Left forelimb (tissue), 1 donor: ENCODE measurements around the gene AADAT.

Experiments used
- DNase-seq: peaks from one replicate; pipeline ENCODE4 v3.0.0-alpha.2; 2018; ENCODE audit warnings: low spot score

Gene AADAT

DNA sequence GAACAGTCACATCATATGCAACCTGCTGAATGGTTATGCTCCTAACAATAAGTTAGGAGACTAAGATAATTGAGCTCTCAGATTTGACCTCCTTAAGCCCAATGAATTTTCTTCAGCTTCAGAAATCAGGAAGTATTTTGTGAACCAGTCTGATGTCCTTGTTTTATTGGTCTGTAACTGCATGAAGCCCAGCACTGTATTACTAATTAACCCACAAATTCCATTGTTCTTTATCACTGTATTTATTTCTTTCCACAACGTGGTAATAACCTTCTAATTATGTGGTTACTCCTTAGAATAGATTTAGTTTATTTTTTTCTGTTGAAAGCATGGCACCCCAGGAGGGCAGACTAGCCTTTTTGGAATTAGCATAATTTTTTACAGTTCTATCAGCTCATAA, 59.6 kb downstream of the AADAT start:
- no peak for DNase-seq

DNA sequence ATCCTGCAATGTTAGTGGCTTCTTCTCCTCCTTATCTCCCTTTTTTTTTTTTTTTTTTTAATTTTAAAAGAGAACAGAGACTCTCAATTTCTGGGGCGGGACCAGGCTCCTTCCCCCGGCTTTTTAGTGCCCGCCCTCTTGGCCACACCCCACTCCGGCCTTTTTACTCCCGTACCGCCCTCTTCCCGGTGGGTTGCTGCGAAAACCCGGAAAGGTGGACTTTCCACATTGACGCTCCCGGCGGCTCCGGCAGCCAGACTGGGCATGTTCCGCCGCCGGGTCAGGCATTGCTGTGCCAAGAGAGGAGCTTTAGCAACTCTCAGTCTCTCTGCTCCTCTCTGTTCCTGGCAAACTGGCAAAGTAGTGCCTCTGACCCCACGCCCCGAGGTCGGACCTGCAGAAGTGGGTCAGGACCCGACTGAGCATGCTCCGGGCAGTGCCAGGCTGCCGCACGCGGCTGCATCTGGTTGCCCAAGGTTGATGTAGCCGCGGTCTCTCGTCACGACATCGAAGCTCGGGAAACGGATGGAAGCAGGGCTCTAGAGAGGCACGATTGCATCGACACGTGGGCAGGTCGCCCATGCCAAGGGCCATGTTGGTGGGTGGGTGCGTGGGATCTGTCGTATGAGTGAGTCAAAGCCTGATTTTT, 62.5 kb downstream of the AADAT start:
- DNase-seq = peak; percentile 92

DNA sequence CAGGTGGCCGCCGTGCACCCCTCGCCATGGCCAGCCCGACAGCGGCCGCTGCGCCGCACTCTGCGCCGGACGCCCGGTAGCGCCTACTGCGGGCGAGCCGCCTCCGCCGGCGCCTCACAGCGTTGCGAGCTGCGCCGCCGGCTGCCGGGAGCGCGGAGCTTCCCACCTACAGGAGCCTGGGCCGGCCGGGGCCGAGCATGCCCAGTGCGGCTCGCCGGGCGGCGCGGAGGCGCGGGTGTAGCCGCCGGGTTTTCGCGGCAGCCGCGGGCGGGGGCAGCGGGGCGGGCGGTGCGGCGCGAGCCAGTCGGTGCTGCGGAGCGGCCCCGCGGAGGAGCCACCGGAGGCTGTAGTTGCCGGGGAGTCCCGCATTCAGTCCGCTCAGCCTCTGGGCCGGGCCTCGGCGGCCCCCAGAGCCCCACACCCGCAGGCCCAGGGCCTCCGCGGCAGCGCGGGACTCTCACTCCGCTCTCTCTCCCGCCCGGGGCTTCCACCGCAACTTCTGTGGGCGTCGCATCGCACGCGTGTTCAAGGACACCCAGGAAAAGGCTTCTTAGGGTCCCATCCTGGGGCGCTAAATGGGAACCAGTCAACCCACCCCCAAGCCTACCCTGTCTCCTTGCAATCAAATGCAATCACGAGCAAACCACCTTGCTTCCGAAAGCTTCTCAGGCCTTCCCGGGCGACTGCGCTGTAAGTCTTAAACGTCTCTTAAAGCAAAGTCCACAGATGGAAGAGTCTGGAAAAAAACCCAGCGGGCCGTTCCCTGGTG, 63.3 kb downstream of the AADAT start, which contains the start of gene MFAP3L:
Gene MFAP3L, minus strand, starts transcription at position 143 of the 769 bp plus-strand sequence. CDS start 20,518 bp downstream, outside the sequence.
- DNase-seq = peak; percentile 91

DNA sequence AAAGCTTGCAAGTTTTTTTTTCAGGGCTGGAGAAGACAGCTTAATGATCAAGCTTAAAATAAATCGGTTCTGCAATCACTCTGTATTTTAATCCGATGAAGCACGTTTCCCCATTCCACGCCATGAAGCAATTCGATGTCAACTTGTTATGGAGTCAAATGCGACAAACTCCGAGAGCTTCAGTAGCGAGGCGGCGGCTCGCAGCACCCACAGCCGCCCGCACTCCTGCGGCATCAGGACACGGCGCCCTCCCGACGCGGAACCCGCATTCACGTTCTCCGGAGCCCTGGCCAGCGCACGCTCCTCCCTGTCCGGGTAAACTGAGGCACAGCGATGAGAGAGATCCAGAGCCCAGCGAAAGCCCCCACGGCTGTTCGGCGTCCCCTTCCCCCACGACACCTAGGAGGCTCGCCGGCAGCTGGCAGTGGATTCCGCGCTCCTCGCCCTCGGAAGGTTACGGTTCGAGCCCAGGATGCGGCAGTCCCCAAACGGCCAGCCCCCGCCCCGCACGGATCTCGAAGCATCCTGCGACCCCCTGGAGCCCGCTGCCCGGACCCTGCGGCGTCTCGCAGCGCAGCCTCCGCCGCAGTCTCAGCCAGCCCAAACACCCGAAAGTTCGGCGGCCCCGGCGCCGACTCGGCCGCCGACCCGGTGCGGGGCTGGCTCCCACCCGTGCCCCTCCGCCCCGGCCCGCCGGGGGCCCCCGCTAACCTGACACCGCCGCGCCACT, 64.1 kb downstream of the AADAT start:
- peak; percentile 68 for DNase-seq

- DNase-seq = no peak
Observed at GRCh38 chr4:170022211-170022610, 67.5 kb downstream of the AADAT start.

GRCh38 chr4:170017252-170017651, 72.5 kb downstream of the AADAT start:
- DNase-seq = no peak

DNA sequence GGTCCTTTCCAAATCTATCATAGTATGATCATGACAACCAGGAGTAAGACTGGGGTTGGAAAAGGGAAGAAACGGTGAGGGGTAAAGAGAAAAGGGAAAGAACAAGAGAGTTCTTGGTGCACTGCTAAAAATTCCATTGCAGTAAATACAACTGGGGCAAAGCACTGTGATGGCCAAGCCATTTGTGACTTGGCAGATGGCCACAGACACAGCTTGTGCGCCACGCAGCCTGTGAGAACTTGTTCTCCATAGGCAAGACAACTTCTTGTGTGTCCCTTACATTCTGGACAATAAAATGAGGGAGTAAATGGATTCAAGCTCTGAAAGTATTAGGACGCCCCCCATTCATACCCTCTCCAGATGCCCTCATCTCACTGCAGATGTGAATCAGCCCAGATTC, 74.5 kb downstream of the AADAT start:
- no peak for DNase-seq

- DNase-seq = no peak
Observed at GRCh38 chr4:170014359-170015011, 75.3 kb downstream of the AADAT start.

DNA sequence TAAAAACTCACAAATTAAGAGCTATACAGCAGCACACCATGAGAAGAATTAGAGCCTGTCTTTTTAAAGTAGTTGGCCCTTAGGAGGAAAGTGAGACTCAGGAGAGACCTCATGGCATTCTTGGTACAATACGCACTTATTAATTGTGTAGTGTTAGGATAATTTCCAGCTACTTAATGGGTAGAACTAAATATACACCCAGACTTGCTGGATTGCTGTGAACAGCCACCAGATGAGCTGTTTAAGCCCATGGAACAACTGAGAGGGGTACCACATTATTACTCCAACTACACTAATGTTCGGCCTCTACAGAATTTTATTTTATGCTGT, 77.2 kb downstream of the AADAT start:
- DNase-seq = no peak

DNA sequence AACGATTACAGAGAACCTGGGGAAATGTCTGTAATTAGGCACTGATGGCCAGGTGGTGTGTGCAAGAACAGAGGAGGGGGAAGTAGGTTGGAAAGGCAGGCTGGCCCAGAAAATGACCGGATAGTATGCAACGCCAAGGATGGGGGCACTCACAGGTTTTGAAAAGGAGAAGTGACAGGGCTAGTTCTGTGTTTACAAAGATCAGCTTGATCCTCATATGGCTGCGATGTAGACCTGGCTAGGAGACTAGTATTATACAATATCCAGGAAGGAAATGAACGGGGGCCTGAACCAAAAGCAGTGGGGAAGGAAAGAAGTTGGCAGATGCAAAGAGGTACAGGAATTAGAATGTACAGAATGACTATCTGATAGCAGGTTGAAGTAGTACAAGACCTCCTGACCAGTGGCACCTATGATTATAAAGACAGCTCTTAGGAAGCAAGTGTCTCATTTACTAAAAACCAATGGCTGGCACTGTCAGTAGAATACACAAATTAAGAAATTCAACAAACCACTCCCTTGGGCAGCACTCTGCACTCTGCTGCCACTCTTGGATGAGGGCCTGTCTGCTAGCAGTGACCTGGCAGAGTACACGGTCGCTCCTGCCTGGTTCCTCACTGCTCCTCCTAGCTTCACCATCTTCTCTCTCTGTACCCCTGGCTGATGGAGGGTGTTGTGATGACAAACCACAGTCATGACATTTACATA, 77.7 kb downstream of the AADAT start:
- DNase-seq = no peak
